Urothelium cell line (cell line): ENCODE results near the gene HIPK4.
"Not testable (repeated sequence)": the region's sequence is repeated elsewhere in the genome, so short reads cannot be mapped to it uniquely, and the experiment has no call there.

Experiments
- DNase-seq: peaks from one replicate; pipeline ENCODE4 v3.0.0; 2011; ENCODE audit warnings: low spot score, mixed read lengths
- FAIRE-seq: peaks from 2 replicates; lab custom pipeline; 2011; peaks lifted over from hg19 to GRCh38; lab: Jason Lieb, UNC

Gene HIPK4

DNA sequence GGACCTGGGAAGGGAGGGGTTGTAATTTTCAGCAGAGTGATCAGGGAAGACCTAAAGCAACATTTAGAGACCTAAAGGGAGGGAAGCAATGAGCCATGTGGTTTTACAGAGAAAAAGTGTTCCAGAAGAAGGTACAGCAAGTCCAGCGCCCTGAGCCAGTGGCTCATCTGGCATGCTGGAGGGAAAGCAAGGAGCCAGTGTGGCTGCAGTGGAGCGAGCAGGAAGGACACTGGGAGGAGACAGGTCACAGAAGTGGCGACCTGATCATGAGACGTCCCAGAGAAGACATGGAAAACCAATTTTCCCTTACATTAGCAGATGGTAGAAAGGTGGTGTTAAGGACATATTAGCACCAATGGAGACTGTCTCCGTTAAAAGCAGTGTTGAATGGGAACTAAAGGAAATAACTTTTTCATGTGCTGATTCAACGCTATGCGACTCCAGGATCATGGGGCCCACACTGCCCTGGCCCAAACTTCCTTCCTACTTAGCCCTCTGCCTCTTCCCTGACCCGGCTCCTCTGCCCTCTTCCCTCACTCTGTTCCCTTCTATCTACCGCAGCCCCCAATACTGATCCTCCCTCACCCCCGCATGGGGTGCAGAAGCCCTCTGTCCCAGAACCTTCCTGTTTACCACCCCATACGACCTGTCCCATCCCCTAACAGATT lies 47.2 kb downstream of the HIPK4 start:
- DNase-seq: no peak
- no peak for FAIRE-seq

DNA sequence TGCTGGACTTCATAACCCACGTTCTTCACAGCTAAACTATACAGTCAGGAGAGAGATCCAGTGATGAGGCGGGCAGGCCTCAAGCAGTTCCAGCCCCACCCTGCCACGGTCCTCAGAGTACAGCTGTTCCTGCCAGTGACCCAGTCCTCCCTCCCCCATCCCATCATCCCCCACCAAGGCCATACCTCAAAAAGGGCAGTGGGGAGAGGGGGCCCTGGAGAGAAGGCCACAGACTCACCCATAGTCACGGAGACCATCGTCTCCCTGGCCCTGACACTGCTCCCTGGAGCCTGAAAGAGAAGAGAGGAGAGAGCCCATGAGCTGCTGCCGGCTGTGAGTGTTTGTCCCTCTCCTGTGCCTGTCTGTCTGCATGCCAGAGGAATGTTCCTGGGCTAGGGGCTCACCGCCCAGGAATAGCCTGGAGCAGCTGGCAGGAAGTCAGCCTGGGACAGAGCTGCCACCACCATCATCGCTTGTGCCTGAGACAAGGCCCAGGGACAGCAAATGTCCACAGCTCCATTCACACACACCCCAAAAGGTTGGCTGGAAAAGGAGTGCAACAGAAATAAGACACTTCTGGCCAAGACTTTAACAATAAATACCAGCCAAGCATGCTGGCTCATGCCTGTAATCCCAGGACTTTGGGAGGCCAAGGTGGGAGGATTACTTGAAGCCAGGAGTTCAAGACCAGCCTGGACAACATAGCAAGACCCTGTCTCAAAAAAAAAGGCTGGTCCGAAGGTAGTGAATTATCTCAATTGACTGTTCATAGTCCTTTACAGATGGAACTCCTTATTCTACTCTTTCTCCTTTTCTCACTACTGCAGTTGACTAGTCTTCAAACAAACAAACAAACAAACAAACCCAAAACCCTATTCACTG lies 48.1 kb downstream of the HIPK4 start:
- no peak for DNase-seq
- no peak for FAIRE-seq

DNA sequence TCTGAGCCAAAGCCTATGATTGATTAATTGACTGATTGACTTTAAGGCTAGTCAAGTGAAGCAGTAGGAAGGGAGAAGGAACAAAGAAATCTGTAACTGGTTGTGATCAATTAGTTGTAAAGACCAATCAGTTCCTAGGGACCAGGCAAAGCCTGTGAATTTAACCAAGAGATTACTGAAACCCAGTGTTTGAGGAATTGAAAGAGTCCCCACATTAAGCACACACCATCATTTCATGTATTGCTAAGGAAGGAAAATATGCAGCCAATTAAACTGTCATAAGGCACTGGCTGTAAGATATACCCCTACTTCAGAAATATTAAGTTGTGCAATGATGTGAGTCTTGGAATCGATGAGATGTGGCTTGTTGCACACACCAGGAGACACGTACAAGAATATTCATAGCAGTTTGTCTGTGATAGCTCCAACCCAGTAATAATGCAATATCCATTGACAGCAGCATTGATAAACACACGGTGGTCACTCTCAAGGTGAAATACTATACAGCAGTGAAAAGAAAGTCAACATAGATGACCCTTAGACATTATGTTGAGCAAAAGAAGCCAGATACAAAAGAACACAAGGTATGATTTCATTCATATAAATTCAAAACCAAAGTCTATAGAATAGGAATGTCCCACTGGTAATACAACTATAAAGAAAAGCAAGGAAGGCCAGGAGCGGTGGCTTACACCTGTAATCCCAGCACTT lies 50.8 kb downstream of the HIPK4 start:
- no peak for FAIRE-seq
- DNase-seq: no peak

DNA sequence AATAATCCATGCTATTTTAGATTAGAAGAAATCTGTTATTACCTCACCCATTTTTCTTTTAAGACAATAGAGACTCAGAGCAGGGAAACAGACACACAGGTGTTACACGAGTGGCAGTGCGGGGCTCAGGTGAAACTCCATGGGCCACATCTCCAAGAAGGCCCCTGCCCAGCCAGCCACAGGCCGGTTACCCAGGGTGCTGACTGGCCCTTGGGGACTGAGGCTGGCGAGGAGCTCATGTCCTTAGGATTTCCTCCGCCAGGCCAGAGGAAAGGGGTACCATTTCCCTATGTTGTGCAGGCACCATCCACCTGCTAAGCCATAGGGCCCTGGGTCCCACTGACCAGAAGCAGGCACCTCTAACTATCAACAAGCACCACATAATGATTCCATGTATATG lies 52.4 kb downstream of the HIPK4 start:
- DNase-seq (no peak), FAIRE-seq (no peak)

DNA sequence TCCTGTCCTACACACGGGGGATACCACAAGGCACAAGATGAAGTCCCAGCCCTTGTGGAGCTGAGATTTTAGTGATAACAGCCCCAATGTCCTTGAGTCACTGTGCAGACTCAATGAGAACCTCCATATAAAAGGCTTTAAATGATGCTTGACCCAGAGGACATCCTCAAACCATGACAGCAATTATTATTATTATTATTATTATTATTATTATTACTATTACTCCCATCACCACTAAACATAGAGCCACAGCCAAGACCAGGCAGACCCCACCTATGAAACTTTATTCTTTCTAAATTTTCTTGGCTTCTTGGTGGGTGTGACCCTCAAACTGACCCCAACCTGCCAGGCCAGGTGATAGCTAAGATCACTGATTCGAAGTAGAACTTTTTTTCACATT lies 52.9 kb downstream of the HIPK4 start:
- DNase-seq (no peak), FAIRE-seq (no peak)

DNA sequence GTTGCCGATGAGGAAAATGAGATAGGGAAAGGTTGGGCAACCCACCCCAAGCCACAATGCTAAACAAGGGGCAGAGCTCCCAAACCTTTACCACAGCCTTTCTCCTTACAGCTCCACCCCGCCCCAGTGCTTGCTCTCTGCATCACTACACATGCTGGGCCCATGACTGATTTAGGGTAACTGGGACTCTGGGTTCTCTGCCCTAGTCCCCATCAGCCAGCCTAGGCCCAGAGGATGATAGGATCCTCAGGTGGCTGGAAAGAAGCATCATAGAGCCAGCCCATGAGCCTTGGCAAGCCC lies 53.4 kb downstream of the HIPK4 start:
- DNase-seq (no peak), FAIRE-seq (no peak)

DNA sequence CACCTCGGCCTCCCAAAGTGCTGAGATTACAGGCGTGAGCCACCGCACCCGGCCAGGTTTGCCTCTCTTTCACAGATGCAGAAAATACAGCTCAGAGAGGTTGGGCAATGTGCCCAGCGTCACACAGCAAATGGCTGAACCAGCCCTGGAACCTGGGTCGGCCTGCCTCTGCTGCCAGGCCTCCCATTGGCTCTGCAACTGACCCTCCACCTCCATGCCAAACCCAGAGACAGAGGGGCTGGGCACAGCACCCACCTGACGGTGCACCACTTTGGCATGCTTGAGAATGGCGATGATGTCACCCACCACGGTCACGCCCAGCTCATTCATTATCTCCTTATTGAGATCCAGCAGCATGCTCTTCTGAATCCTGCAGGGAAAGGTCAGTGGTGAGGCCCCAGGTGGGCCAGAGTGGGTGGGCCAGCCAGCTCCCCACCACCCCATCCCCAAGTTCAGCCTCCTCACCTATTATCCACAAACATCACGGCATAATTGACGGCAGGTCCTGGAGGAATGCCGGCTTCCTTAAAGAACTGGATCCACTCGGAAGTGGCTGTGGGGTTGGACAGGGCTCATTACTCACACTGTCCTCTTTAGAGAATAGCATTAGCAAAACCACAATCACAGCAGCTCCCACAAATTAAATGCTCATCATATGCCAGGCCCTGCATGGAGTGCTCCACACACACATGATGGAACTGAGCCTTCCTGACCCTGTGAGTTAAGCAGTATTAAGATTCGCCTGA lies 54.0 kb downstream of the HIPK4 start:
- FAIRE-seq (no peak), DNase-seq (no peak)

DNA sequence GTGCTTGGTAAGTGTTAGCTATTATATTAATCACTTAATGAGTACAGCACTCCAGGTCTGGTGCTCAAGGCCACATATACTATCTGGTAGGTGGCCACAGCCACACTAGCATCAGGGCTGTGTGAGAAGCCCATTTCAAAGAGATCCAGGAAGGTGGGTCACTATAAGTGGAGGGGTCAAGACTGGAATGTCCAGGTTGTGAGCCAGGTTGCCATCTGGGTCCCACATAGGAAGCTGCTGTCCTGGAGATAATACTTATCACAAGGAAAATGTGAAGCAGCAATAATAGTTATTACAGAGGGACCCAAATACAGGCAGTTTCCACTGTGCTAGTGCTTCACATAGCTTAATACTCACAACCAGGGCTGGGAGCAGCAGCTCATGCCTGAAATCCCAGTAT lies 54.9 kb downstream of the HIPK4 start:
- FAIRE-seq: no peak
- no peak for DNase-seq

DNA sequence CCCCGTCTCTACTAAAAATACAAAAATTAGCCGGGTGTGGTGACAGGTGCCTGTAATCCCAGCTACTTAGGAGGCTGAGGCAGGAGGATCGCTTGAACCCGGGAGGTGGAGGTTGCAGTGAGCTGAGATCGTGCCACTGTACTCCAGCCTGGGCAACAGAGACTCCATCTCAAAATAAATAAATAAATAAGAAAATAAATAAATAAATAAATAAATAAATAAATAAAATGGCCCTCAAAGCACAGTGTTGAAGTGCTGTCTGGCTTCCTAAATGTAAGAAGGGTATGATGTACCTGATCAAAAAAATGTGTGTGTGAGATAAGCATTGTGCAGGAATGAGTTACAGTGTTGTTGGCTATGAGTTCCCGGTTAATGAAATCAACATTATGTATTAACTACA lies 56.9 kb downstream of the HIPK4 start:
- FAIRE-seq, DNase-seq: not testable (repeated sequence)

DNA sequence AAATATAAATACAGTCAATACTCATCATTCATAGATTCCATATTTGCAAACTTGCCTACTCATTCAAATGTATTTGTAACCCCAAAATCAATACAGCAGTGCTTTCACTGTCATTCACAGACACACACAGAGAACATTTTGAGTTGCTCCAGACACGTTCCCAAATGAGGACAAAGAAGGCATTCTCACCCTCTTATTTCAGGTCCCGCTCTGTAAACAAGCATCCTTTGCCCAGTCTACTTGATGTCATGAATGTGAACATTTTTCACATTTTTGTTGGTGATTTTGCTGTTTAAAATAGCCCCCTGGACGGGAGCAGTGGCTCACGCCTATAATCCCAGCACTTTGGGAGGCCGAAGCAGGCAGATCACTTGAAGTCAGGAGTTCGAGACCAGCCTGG lies 57.3 kb downstream of the HIPK4 start:
- FAIRE-seq: no peak
- DNase-seq: no peak

DNA sequence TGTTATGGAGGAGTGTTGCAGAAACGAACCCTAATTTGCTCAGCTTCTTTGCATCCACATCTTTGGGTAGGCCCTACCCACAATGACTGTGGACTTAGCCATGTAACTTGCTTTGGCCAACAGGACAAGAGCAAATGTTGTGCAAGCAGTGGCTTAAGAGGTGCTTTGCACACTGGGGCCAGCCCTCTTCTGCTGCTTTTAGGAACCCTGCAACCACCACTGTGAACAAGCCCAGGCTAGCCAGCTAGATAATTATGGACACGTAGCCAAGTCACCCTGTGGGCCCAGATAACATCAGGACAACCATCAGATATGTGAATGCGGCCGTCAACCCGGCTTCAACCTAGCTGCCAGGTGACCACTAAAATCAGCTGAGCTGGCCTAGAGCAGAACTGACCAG lies 58.9 kb downstream of the HIPK4 start:
- DNase-seq (no peak), FAIRE-seq (no peak)
